GM12875 (cell line): ENCODE measurements around the gene SMS.

Experiments
- H3K4me3 ChIP-seq: one replicate; pipeline ENCODE4 v1.5.1; 2011; ENCODE audit warnings: low read depth, low read length, control low read depth
- CTCF ChIP-seq: IDR thresholded peaks from 2 replicates; pipeline ENCODE4 v1.5.1; 2011; ENCODE audit warnings: low read depth, mild to moderate bottlenecking, control low read depth, inconsistent platforms, low read length, moderate library complexity, borderline replicate concordance; ENCODE audit not compliant: insufficient read depth

SMS gene

GRCh38 chrX:21940356-21940829, at the start of gene SMS:
TSS of gene SMS (plus strand) at chrX:21940709. CDS start at chrX:21940825, 116 bp downstream.
- no peak for TF ChIP-seq CTCF
- H3K4me3 ChIP-seq, result peak within 1 kb of the TSS; percentile 53

- no peak for TF ChIP-seq CTCF
- no peak overlapping the region for H3K4me3 ChIP-seq
Observed at GRCh38 chrX:21905313-21905712, 35.2 kb upstream of the SMS start.

- no peak for TF ChIP-seq CTCF
- H3K4me3 ChIP-seq, result no peak overlapping the region
Observed at GRCh38 chrX:21905953-21906352, 34.6 kb upstream of the SMS start.

GRCh38 chrX:21907260-21907659, 33.2 kb upstream of the SMS start:
- H3K4me3 ChIP-seq, result no peak overlapping the region
- no peak for TF ChIP-seq CTCF

GRCh38 chrX:21911481-21911880, 29.0 kb upstream of the SMS start:
- no peak for TF ChIP-seq CTCF
- no peak overlapping the region for H3K4me3 ChIP-seq

GRCh38 chrX:21912220-21912619, 28.3 kb upstream of the SMS start:
- H3K4me3 ChIP-seq, result no peak overlapping the region
- TF ChIP-seq CTCF, result no peak

- TF ChIP-seq CTCF, result no peak
Observed at GRCh38 chrX:21912989-21913388, 27.5 kb upstream of the SMS start.

More at GRCh38 chrX:21912989-21913388, 27.5 kb upstream of the SMS start:
- H3K4me3 ChIP-seq, result no peak overlapping the region
